Hematopoietic multipotent progenitor cell treated with erythropoietin and hydrocortisone succinate and interleukin-3 and kit ligand, for 8 days (in vitro differentiated cells): Measurements from ENCODE around the gene GAB1.

Source experiments
- DNase-seq: peaks from one replicate; pipeline ENCODE4 v3.0.0-alpha.2; 2015

GAB1 gene

GRCh38 chr4:143391261-143391660 lies 54.6 kb downstream of the GAB1 start:
- DNase-seq, result no peak

- no peak for DNase-seq
These were observed 55.2 kb downstream of the GAB1 start for GRCh38 chr4:143391895-143392294.

GRCh38 chr4:143393195-143393594 lies 56.5 kb downstream of the GAB1 start:
- no peak for DNase-seq

- DNase-seq, result no peak
These were observed 58.2 kb downstream of the GAB1 start for GRCh38 chr4:143394739-143395453.

- no peak for DNase-seq
These were observed 60.0 kb downstream of the GAB1 start for GRCh38 chr4:143396695-143397094.

GRCh38 chr4:143397335-143397734 lies 60.7 kb downstream of the GAB1 start:
- DNase-seq, result no peak

GRCh38 chr4:143397887-143398286 lies 61.2 kb downstream of the GAB1 start:
- no peak for DNase-seq

- DNase-seq, result peak; percentile 75
These were observed 62.7 kb downstream of the GAB1 start for GRCh38 chr4:143399113-143399949.

GRCh38 chr4:143400082-143400481 lies 63.4 kb downstream of the GAB1 start:
- DNase-seq, result no peak

GRCh38 chr4:143402776-143403552 lies 66.3 kb downstream of the GAB1 start:
- peak; percentile 17 for DNase-seq

GRCh38 chr4:143403553-143403820 lies 66.8 kb downstream of the GAB1 start:
- peak; percentile 38 for DNase-seq

GRCh38 chr4:143404555-143404954 lies 67.9 kb downstream of the GAB1 start:
- DNase-seq, result no peak

GRCh38 chr4:143405075-143405730 lies 68.5 kb downstream of the GAB1 start:
- peak; percentile 47 for DNase-seq

GRCh38 chr4:143406523-143406922 lies 69.8 kb downstream of the GAB1 start:
- peak; percentile 90 for DNase-seq

GRCh38 chr4:143407474-143407873 lies 70.8 kb downstream of the GAB1 start:
- DNase-seq, result peak; percentile 27

GRCh38 chr4:143407888-143408287 lies 71.2 kb downstream of the GAB1 start:
- no peak for DNase-seq

GRCh38 chr4:143410015-143410414 lies 73.3 kb downstream of the GAB1 start:
- no peak for DNase-seq

- DNase-seq, result no peak
These were observed 75.1 kb downstream of the GAB1 start for GRCh38 chr4:143411527-143412419.

- DNase-seq, result no peak
These were observed 75.7 kb downstream of the GAB1 start for GRCh38 chr4:143412420-143412758.

- no peak for DNase-seq
These were observed 81.2 kb downstream of the GAB1 start for GRCh38 chr4:143417679-143418403.

GRCh38 chr4:143420227-143420626 lies 83.6 kb downstream of the GAB1 start:
- no peak for DNase-seq

GRCh38 chr4:143421609-143422008 lies 84.9 kb downstream of the GAB1 start:
- DNase-seq, result no peak
